Activated naive CD4-positive, alpha-beta T cell treated with anti-CD3 and anti-CD28 coated beads, Interleukin-2, amount 50 U/mL, for 24 hours (primary cell): ENCODE results near the gene KIFC3.
A peak's percentile ranks its signal among the peaks of the same experiment; 100 is the strongest.

ENCODE experiments used
- H3K27ac Mint-ChIP-seq: one replicate; pipeline ENCODE4 v1.8.0; 2021; ENCODE audit warnings: mild to moderate bottlenecking, mixed read lengths
- H3K27me3 Mint-ChIP-seq: one replicate; pipeline ENCODE4 v1.8.0; 2021; ENCODE audit warnings: mixed read lengths
- H3K36me3 Mint-ChIP-seq: one replicate; pipeline ENCODE4 v1.8.0; 2021; ENCODE audit warnings: mixed read lengths
- H3K4me1 Mint-ChIP-seq: one replicate; pipeline ENCODE4 v1.8.0; 2021; ENCODE audit warnings: mixed read lengths
- H3K4me3 Mint-ChIP-seq: one replicate; pipeline ENCODE4 v1.8.0; 2021; ENCODE audit warnings: mild to moderate bottlenecking, mixed read lengths
- H3K9me3 Mint-ChIP-seq: one replicate; pipeline ENCODE4 v1.8.0; 2021; ENCODE audit warnings: mixed read lengths

KIFC3 gene

DNA sequence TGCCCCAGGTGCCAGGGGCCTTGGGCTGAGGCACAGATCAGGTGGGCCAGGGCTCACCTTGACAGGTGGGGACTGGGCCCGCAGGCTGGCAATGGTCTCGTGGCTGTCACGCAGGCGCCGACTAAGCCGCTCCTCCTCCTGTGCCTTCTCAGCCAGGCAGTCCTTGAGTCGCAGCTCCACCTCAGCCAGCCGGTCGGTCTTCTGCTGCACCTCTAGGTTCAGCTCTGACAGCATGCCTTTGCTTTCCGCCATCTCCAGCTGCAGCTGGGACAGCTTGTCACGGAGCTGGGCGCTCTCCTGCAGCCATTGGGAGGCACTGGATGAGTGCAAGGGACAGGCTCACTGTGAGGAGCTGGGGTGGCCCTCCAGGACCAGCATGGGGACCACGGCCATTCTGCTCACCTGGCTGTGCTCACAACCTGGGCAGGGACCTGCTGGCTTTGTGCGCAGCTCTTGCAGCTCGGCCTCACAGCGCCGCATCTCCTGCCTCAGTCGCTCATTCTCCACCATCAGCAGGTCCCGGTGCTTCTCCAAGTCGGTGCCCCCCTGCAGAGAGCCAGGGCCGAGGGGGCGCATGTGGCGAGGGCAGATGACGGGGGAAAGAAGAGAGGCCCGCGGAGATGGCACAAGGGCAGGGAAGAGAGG is 31.0 kb downstream of the KIFC3 start:
- H3K4me3 Mint-ChIP-seq: no peak overlapping the region
- no peaks in the 10 kb centered on the region for H3K9me3 Mint-ChIP-seq
- H3K27ac Mint-ChIP-seq: no peak overlapping the region
- H3K36me3 Mint-ChIP-seq: no peaks in the 10 kb centered on the region
- no peaks in the 10 kb centered on the region for H3K4me1 Mint-ChIP-seq
- H3K27me3 Mint-ChIP-seq: no peaks in the 10 kb centered on the region

DNA sequence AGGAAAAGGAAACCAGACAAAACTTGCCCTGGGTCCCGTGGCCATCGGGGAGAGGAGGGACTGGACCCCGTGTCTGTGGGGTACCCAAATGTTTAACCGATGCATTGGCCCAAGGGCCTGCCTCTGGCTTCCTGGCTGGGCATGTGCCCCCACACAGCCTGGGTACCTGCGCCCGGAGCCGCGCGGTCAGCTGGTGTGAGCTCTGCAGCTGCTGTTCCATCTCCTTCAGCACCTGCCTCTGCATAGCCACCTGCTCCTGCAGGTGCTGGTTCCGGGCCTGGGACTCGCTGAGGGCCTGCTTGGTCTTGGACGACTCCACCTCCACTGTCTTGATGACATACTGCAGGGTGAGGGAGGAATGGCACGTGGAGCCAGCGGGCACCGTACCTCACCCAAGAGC is 31.9 kb downstream of the KIFC3 start:
- Mint-ChIP-seq H3K4me3 (no peak overlapping the region), H3K9me3 (no peaks in the 10 kb centered on the region), H3K27ac (no peak overlapping the region), H3K27me3 (no peaks in the 10 kb centered on the region), H3K4me1 (no peaks in the 10 kb centered on the region), H3K36me3 (no peaks in the 10 kb centered on the region)

DNA sequence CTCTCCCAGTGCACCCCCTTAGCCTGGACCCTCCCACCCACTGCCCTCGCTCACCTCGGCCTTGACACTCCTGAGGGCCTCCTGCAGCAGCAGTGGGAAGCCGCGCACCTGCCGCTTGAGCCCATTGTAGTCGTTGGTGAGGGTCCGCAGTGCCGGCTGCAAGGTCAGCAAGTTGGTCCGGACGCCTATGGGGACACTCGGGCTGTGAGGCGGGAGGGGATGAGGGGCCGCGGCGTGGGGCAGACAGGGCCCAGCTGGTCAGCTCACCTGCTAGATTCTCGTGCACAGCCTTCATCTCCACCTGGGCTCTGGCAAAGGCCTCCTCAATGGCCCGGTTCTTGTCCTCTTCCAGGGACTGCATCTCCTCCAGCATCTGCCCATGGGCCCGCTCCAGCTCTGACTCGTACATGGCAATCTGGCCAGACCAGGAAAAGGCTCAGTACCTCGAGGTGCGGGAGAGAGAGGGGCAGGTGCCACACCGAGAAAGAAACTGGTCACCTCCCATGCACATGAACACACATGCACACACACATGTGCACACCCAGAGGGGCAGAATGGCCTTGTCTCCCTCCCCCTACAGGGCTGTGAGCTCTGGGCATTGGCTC is 32.6 kb downstream of the KIFC3 start:
- Mint-ChIP-seq H3K27ac (no peak overlapping the region), H3K4me1 (no peaks in the 10 kb centered on the region), H3K36me3 (no peaks in the 10 kb centered on the region), H3K4me3 (no peak overlapping the region), H3K9me3 (no peaks in the 10 kb centered on the region), H3K27me3 (no peaks in the 10 kb centered on the region)

DNA sequence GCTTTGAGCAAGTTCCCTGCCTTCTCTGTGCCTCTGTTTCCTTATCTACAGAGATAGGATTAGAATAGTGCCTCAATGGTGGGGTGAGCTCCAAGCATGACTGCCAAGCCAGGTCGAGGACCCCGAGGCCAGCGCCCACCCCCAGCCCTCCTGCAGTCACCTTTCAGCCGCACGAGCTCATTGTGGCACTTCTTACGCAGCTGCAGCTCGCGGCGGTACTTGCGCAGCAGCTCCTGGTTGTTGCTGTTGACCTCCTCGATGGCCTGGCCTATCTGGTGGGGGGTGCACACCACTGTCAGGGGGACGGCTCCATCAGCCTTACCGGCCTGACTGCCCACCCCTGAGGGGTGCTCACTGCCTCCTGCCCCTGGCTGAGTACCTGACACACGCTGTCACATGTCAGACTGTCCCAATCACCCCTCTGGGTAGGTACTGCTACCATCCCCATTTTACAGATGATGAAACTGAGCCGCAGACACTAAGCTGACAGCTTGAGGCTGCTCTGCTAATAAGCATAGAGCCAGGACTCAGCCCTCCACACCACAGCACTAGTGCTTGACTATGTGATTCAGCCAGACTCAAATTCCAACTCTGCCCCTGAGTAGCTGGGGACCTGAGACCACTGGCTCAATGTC is 35.5 kb downstream of the KIFC3 start:
- no peak overlapping the region for H3K27ac Mint-ChIP-seq
- no peaks in the 10 kb centered on the region for H3K36me3 Mint-ChIP-seq
- no peak overlapping the region for H3K4me3 Mint-ChIP-seq
- no peaks in the 10 kb centered on the region for H3K4me1 Mint-ChIP-seq
- H3K27me3 Mint-ChIP-seq: no peaks in the 10 kb centered on the region
- no peaks in the 10 kb centered on the region for H3K9me3 Mint-ChIP-seq

DNA sequence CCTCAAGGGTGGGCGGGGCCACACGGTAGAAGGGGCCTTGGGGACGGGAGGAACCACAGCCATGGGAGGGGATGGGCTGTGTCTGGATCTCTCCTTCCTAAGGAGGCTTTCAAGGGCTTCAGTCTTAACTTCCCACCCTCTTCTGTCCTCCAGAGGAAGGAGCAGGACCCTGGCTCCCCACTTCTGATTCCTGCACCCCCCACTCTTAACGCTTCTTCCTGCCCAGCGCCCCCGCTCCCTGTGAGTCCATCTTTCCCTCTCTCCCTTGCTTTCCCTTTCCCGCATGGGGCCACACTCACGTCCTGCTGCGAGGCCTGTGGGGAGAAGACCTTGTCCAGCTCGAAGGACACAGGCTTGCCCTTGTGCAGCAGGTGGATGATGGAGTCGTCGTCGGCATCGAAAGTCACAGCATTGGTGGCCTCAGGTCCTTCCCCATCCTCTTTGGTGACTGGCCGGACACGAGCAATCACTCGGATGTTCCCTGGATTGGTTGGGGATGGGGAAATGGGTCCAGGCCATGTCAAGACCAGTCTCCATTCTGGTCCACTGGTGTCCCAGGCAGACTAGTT is 37.0 kb downstream of the KIFC3 start:
- Mint-ChIP-seq H3K27ac (no peak overlapping the region), H3K36me3 (no peaks in the 10 kb centered on the region), H3K4me3 (no peak overlapping the region), H3K4me1 (no peaks in the 10 kb centered on the region), H3K27me3 (no peaks in the 10 kb centered on the region), H3K9me3 (no peaks in the 10 kb centered on the region)

DNA sequence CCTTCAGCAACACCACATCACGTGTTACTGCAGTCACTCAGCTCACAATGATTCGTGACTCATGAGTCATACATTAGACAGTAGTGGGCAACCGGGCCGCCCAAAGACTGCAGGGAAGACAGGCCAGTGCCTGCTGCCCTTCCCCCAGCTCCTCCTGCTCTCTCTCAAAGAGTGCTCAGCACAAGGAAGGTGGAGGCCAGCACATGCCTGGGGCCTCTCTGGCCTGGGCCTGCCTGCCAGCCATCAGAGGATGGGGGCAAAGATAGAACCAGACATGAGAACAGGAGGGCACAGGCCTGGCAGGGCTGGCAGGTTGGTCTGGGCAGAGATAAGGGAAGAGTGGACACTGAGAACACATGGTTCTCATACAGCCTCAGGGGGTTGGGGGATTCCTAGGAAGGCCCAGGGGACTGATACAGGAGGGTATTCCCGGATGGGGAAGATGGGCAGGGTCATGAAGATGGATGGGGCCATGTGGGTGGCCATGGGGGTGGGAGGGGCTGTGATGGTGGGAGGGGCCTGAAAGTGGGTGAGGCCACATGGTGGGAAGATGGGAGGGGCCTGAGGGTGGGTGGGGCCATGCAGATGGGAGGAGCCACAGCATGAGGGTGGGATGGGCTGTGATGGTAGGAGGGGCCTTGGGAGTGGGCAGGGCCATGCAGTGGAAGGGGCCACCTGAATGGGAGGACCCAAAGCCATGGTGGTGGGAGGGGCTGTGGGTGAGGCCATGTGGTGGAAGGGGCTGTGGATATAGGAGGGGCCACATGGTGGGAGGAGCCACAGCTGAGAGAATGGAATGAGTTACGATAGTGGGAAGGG is 37.7 kb downstream of the KIFC3 start:
- no peak overlapping the region for H3K27ac Mint-ChIP-seq
- H3K4me1 Mint-ChIP-seq: no peaks in the 10 kb centered on the region
- H3K27me3 Mint-ChIP-seq: no peaks in the 10 kb centered on the region
- no peaks in the 10 kb centered on the region for H3K9me3 Mint-ChIP-seq
- no peak overlapping the region for H3K4me3 Mint-ChIP-seq
- no peaks in the 10 kb centered on the region for H3K36me3 Mint-ChIP-seq

DNA sequence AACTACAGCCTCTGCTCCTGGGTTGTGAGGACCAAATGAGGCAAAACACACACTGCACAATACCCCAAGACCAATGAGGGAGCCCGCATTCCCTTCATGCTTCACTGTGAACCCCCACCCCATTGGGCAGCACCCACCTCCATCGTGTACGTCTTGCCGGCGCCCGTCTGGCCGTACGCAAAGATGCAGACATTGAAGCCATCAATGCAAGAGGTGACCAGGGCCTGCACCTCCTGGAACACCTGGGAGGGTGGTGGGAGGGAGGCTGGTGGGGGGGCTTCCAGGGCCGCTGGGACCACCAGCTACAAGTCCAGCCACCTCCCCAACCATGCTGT is 38.3 kb downstream of the KIFC3 start:
- Mint-ChIP-seq H3K27ac (no peak overlapping the region), H3K4me1 (no peaks in the 10 kb centered on the region), H3K27me3 (no peaks in the 10 kb centered on the region), H3K36me3 (no peaks in the 10 kb centered on the region), H3K4me3 (no peak overlapping the region), H3K9me3 (no peaks in the 10 kb centered on the region)

DNA sequence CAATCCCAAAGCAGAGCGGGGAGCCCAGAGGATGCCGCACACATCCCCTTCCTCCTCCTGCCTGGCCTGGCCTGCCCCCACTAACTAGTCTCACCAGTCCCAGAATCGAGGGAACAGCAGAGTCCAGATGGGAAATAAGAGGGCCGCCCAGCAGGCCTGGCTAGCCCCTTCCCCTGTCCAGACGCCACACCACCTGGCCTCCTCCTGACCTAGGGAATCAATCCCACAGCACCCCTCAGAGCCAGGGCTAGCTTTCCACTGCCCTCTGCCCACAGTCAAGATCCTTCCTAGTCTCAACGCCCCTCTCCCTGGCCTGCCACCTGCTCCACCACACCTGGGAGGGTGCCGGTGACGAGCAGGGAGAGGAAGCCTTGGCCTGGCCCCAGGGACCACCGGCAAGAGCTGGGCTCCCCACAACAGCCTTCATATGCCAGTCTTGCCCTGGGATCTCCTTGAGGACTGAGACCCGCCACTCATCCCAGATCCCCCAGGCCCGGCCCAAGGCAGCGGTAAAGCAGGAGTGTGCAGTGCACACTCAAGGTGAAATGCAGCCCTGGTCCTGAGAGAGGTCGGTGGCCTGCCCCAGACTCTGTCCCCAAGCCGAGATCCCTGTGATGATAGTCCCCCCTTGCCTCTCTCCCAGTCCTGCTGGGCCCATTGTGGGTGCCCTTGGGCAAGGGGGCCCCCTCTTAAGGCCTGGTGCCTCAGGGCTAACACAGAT is 38.8 kb downstream of the KIFC3 start:
- Mint-ChIP-seq H3K27ac (no peak overlapping the region), H3K4me1 (no peaks in the 10 kb centered on the region), H3K9me3 (no peaks in the 10 kb centered on the region), H3K4me3 (no peak overlapping the region), H3K36me3 (no peaks in the 10 kb centered on the region), H3K27me3 (no peaks in the 10 kb centered on the region)

DNA sequence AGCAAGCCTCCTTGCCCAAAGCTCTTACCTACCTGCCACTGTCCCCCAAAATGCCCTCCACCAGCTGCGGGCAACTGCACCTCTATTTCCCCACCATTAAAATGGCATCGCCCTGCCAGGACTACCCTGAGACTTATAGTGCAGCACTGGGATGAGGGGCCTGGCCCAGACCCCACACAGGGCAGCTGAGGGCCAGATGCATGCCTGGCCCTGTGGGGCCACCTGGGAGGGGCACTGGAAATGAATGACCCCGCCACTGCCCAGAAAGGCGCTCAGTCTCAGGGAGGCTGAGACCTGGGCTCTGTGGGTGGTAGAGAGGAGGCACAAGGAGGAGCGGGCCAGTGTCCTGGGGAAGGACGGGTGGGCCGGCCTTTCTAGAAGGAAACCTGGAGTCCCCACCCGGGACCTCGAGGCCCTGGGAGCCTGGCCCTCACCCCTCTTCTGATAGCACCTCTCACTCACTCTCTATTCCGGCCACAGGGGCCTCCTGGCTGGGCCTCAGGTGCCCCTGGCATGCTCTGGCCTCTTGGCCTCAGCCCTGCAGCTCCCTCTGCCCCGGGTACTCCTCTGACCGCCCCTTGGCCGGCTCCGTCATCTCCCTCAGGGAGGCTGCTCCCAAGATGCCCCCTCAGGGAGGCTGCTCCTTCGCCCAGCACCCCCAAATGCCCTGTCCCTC is 39.8 kb downstream of the KIFC3 start:
- H3K36me3 Mint-ChIP-seq: no peaks in the 10 kb centered on the region
- H3K27ac Mint-ChIP-seq: peak overlapping the region; percentile 46
- H3K27me3 Mint-ChIP-seq: no peaks in the 10 kb centered on the region
- no peak overlapping the region for H3K4me3 Mint-ChIP-seq
- no peaks in the 10 kb centered on the region for H3K9me3 Mint-ChIP-seq
- H3K4me1 Mint-ChIP-seq: no peaks in the 10 kb centered on the region

DNA sequence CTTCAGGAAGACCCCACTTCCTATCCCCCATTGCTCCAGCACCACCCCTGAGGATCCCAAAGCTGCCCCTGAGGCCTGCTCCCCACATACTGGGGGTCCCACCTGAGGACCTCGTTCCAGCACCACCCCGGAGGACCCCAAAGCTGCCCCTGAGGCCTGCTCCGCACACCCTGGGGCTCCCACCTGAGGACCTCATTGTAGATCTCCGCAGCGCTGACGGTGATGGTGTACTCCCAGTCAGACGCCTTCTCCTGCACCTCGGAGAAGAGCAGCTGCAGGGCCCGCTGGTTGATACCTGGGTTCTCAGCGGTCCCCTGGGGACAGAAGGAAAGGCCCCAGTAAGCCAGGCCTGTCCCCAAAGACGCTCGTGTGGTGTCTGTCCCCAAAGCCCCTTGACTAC is 40.3 kb downstream of the KIFC3 start:
- Mint-ChIP-seq H3K27me3 (no peaks in the 10 kb centered on the region), H3K36me3 (no peaks in the 10 kb centered on the region), H3K4me1 (no peaks in the 10 kb centered on the region), H3K9me3 (no peaks in the 10 kb centered on the region), H3K4me3 (no peak overlapping the region), H3K27ac (no peak overlapping the region)

DNA sequence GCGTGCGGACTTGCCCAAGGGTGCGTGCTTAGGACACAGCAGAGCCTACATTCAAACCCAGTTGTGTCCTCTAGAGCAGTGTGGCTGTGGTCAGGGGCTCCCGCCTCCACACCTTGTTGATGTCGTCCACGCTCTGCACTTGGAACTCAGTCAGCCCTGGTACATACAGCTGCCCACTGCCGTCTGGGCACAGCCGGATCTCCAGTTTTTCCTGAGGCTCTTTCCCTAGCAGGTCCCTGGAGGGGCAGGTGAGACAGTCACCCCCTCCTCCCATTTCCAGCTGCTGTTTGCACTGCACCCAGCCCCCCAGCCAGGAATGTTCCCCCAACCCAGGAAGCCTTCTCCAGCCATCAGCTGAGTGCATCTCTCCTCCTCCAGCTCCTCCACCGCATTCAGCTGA is 41.0 kb downstream of the KIFC3 start:
- Mint-ChIP-seq H3K36me3 (no peaks in the 10 kb centered on the region), H3K27me3 (no peaks in the 10 kb centered on the region), H3K9me3 (no peaks in the 10 kb centered on the region), H3K4me3 (no peak overlapping the region), H3K4me1 (no peaks in the 10 kb centered on the region), H3K27ac (no peak overlapping the region)

DNA sequence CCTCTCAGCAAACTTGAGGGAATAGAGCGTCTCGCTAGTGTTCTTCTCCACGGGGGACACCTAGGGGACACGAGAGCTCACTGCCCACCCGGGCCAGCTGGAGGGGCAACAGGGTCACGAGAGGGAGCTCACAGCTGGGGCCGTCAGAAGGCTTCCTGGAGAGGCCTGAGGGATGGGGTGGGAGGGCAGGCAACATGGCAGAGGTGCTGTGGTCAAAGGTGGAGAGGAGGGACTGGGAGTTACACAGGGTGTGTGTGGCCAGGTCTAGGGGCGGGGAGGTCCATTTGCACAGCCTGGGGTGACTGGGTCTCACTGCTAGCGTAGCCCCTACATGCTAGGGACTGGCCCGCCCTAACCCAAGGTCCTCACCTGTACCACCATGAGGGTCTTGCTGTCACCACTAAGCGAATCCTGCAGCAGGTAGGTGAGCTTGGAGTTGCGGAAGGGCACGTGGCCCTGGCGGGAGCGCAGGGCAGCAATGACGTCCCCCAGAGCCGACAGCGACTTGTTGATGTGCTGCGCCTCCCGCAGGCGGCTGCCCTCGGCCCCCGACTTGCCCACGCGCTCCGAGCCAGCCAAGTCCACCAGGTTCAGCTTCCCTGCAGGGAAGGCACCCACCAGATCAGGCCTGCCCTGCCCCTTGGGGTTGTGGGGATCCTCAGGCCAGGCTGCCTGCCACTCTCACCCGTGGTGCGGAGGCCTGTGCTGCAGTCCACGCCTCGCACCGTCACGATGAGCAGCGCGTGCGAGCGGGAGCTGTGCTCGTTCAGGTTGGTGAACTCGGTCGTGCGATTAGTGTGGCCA is 41.7 kb downstream of the KIFC3 start:
- H3K27me3 Mint-ChIP-seq: no peaks in the 10 kb centered on the region
- H3K36me3 Mint-ChIP-seq: no peaks in the 10 kb centered on the region
- no peaks in the 10 kb centered on the region for H3K9me3 Mint-ChIP-seq
- H3K4me1 Mint-ChIP-seq: no peaks in the 10 kb centered on the region
- H3K4me3 Mint-ChIP-seq: no peak overlapping the region
- no peak overlapping the region for H3K27ac Mint-ChIP-seq

DNA sequence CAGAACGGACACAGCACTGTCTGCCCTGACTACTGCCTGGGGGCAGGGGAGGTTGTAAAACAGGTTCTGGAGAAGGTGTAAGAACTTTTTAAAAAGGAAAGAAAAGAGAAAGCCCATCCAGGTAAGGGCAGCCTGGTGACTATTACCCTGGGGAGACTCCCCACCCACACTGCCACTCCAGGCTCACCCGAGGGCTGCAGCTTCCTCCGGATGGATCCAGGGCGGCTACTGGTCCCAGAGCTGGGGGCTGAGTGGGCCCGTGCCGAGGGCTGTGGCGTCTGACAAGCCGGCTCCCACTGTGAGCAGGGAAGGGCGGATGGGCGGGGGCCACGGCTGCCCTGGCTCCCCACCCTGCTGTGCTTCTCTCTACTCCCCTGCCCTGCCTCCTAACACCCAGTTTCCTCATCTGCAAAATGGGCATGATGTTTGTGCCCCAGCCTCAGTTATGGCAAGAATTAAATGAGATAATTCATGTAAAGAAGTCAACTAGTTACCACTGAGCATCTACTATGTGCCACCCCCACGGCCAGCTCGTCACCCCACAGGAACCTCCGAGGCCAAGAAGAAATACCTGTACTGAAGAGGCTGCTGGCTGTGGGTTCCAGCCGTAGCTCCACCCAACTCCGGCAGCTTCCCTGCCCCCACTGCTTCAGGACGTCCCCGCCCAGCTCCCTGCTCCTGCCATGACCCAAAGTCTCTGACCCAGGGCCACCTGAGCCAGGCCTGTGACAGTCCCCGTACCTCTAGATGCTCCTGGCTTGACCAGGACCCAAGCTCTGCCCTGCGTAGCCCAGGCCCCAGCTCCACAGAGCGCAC is 42.5 kb downstream of the KIFC3 start:
- Mint-ChIP-seq H3K4me1 (no peaks in the 10 kb centered on the region), H3K4me3 (no peak overlapping the region), H3K27ac (no peak overlapping the region), H3K27me3 (no peaks in the 10 kb centered on the region), H3K36me3 (no peaks in the 10 kb centered on the region), H3K9me3 (no peaks in the 10 kb centered on the region)

DNA sequence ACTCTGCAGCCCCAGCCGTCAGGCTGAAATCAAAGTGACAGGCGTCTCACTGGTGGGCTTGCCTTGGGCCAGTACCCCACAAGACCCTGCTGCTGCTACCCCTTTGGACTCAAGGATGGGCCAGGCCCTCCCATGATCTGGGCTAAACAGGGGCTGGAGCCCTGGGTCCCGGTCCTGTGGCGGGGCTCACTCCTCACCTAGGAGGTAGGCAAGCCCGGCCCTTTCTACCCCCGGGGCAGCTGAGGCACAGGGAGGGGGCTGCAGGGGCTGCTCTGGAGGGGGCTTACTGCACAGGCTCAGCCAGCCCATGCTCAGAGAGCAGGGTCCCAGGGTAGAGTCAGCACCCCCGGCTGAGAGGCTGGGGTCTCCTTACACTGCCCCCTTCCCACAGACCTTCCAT is 43.2 kb downstream of the KIFC3 start:
- no peaks in the 10 kb centered on the region for H3K9me3 Mint-ChIP-seq
- H3K27me3 Mint-ChIP-seq: no peaks in the 10 kb centered on the region
- H3K36me3 Mint-ChIP-seq: no peaks in the 10 kb centered on the region
- no peaks in the 10 kb centered on the region for H3K4me1 Mint-ChIP-seq
- H3K27ac Mint-ChIP-seq: no peak overlapping the region
- H3K4me3 Mint-ChIP-seq: no peak overlapping the region
